ENCODE data around the gene LZTR1. TPM values are rescaled to one million over a fixed set of nuclear protein-coding genes. Genes with fewer than 3 reads are reported as not detected.

Gene LZTR1
- total and polyA plus RNA-seq, 10 of the 15 experiments (the other 5 are each of a cell fraction or from before 2014, with no cell fraction given): 0.82 to 50.3 (median 19.3) TPM

DNA sequence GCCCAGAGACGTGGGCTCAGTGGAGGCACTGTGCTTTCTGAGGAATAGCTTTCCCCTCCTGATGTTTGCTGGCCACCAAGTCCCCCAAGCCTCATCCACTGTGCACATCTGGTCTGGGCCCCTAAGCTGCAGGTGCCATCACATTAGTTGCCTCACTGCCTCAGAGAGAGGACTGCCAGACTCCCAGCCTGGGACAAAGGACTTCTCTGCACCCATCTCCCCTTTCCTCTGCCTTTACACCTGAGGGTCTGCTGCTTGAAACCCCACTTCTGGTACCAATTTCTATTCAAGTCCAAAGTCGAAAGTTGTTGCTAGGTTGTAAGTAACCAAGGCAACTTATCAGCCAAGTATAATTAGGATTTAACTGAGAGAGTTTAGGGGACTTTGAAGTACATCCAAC, 3.7 kb upstream of the LZTR1 start (continued):
- no peak for TF ChIP-seq BHLHE40 (IDR thresholded peaks at IDR 0.05; ENCODE audit: borderline replicate concordance in 1 of 2, low read depth in 2 of 2, low read length in 1 of 2)
- TF ChIP-seq NBN (IDR thresholded peaks at IDR 0.05): no peak

DNA sequence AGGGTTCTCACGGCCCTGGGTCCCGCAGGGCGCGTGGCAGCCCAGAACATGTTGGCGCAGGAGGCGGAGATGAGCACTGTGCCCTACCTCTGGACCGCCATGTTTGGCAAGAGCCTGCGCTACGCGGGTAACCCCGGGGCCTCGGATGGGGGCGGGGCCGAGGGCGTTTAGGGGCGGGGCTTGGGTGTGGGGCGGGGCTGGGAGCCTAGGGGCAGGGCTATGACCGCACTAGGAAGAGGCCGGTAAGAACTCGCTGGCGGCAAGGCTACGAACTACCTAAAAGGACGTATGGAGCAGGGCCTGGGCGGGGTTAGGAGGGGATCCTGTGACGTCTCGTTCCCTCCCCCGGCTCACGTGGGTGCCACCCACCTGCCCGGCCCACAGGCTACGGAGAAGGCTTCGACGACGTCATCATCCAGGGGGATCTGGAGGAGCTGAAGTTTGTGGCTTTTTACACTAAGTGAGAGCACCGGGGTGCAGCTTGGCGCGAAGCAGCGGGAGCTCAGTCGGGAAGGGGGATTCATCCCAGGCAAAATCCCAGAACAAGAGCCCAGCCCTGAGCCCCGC, 2.8 kb upstream of the LZTR1 start:
- Histone ChIP-seq H3K9me3 (replicated peaks; ENCODE audit: control insufficient read depth, insufficient read depth, low read length) (peaks cover 6% of the 10 kb centered on the region; the same call in 2 of the 3 replicates), H3K9ac (ENCODE audit: control insufficient read depth, insufficient read depth, low read length) (no peak overlapping the region), H3K27ac (ENCODE audit: control insufficient read depth, insufficient read depth) (no peak overlapping the region), H3K4me3 (no peak overlapping the region), H3K79me2 (ENCODE audit: control insufficient read depth, insufficient read depth, low read length) (peaks cover 16% of the 10 kb centered on the region), H3K27me3 (replicated peaks in 1 of 2; ENCODE audit: control insufficient read depth in 2 of 2, insufficient read depth in 2 of 2, low read length in 1 of 2) (no peaks in the 10 kb centered on the region), H3K36me3 (ENCODE audit: control insufficient read depth in 2 of 2, insufficient read depth in 2 of 2, low read length in 1 of 2) (no peaks in the 10 kb centered on the region), H3K4me1 (ENCODE audit: control insufficient read depth, insufficient read depth, low read length) (peaks cover 10% of the 10 kb centered on the region; the same call in 1 of the 2 replicates), H4K20me1 (ENCODE audit: control insufficient read depth, insufficient read depth) (no peaks in the 10 kb centered on the region), H2AFZ (ENCODE audit: control insufficient read depth, low read depth, low read length) (no peak overlapping the region; the same call in 1 of the 2 replicates), H3K4me2 (ENCODE audit: control insufficient read depth, insufficient read depth) (no peak overlapping the region)
- in situ Hi-C loops (cut with MboI): no loop called here
- ChIA-PET POLR2A (no interaction called here), CTCF (no interaction called here), RAD21 (ENCODE audit: unreplicated experiment) (no interaction called here), SMC1A (ENCODE audit: uncharacterized antibody, unreplicated experiment) (interaction anchor here (1.9 kb wide), 1 partner anchor 23 kb away, joined by 4 read pairs; no protein-coding TSS in a partner anchor)
- intact Hi-C loops (cut with micrococcal nuclease; ENCODE audit: unreplicated experiment): no loop called here
- FAIRE-seq: no peak
- no peak for ATAC-seq
- TF ChIP-seq USF1 (IDR thresholded peaks at IDR 0.05; ENCODE audit: borderline replicate concordance, extremely low read length, insufficient read depth, low read depth, low read length) (peak; percentile 48), WRNIP1 (IDR thresholded peaks at IDR 0.05; ENCODE audit: borderline replicate concordance, low read depth, low read length) (no peak), CUX1 (IDR thresholded peaks at IDR 0.05; ENCODE audit: insufficient replicate concordance, low read depth, low read length) (no peak)
- 42% methylated on average over 39 of the region's 39 CpGs for WGBS (ENCODE audit: insufficient coverage, insufficient replicate concordance, low lambda C conversion rate, missing lambda C conversion rate)
- no TSS peak for BruUV-seq (replicated peaks)
- DNase-seq (ENCODE audit: low read depth, low spot score): no peak
